Measurements from ENCODE around the gene NCAPH2. TPM values are rescaled to one million over a fixed set of nuclear protein-coding genes. Genes with fewer than 3 reads are reported as not detected.

NCAPH2 gene
- total RNA-seq, 1 donor from 2014 or later = 40.9 TPM

GRCh38 chr22:50553310-50553709 lies 45.3 kb downstream of the NCAPH2 start:
- H3K27me3 Mint-ChIP-seq (ENCODE audit: unreplicated experiment) = peaks cover 10% of the 10 kb centered on the region
- no peak for DNase-seq (ENCODE audit: low spot score)
- H3K9me3 Mint-ChIP-seq (ENCODE audit: unreplicated experiment) = no peaks in the 10 kb centered on the region
- no peak for TF ChIP-seq CTCF (IDR thresholded peaks at IDR 0.05; ENCODE audit: unreplicated experiment)
- H3K4me1 Mint-ChIP-seq (ENCODE audit: unreplicated experiment) = peaks cover 5% of the 10 kb centered on the region
- no peaks in the 10 kb centered on the region for H3K36me3 Mint-ChIP-seq (ENCODE audit: low read depth, unreplicated experiment)
- H3K4me3 Mint-ChIP-seq (ENCODE audit: unreplicated experiment) = no peak overlapping the region
- H3K27ac Mint-ChIP-seq (ENCODE audit: unreplicated experiment) = no peak overlapping the region

GRCh38 chr22:50556703-50557102 lies 48.7 kb downstream of the NCAPH2 start:
- Mint-ChIP-seq H3K9me3 (ENCODE audit: unreplicated experiment) (no peaks in the 10 kb centered on the region), H3K36me3 (ENCODE audit: low read depth, unreplicated experiment) (no peaks in the 10 kb centered on the region), H3K4me1 (ENCODE audit: unreplicated experiment) (peaks cover 3% of the 10 kb centered on the region), H3K27ac (ENCODE audit: unreplicated experiment) (no peak overlapping the region), H3K4me3 (ENCODE audit: unreplicated experiment) (no peak overlapping the region), H3K27me3 (ENCODE audit: unreplicated experiment) (peaks cover 16% of the 10 kb centered on the region)
- DNase-seq (ENCODE audit: low spot score) = no peak
- no peak for TF ChIP-seq CTCF (IDR thresholded peaks at IDR 0.05; ENCODE audit: unreplicated experiment)

- no peak for DNase-seq (ENCODE audit: low spot score)
- peaks cover 25% of the 10 kb centered on the region for H3K27me3 Mint-ChIP-seq (ENCODE audit: unreplicated experiment)
- no peaks in the 10 kb centered on the region for H3K9me3 Mint-ChIP-seq (ENCODE audit: unreplicated experiment)
These were observed 52.0 kb downstream of the NCAPH2 start for GRCh38 chr22:50560034-50560433.

GRCh38 chr22:50561401-50562358 lies 53.7 kb downstream of the NCAPH2 start:
- H3K27ac Mint-ChIP-seq (ENCODE audit: unreplicated experiment) = no peak overlapping the region

More at GRCh38 chr22:50560034-50560433, 52.0 kb downstream of the NCAPH2 start:
- no peak for TF ChIP-seq CTCF (IDR thresholded peaks at IDR 0.05; ENCODE audit: unreplicated experiment)
- Mint-ChIP-seq H3K36me3 (ENCODE audit: low read depth, unreplicated experiment) (no peaks in the 10 kb centered on the region), H3K4me1 (ENCODE audit: unreplicated experiment) (peaks cover 10% of the 10 kb centered on the region), H3K27ac (ENCODE audit: unreplicated experiment) (no peak overlapping the region), H3K4me3 (ENCODE audit: unreplicated experiment) (no peak overlapping the region)

More at GRCh38 chr22:50561401-50562358, 53.7 kb downstream of the NCAPH2 start:
- TF ChIP-seq CTCF (IDR thresholded peaks at IDR 0.05; ENCODE audit: unreplicated experiment) = no peak
- H3K4me3 Mint-ChIP-seq (ENCODE audit: unreplicated experiment) = no peak overlapping the region
- peaks cover 10% of the 10 kb centered on the region for H3K4me1 Mint-ChIP-seq (ENCODE audit: unreplicated experiment)
- H3K36me3 Mint-ChIP-seq (ENCODE audit: low read depth, unreplicated experiment) = no peaks in the 10 kb centered on the region
- H3K9me3 Mint-ChIP-seq (ENCODE audit: unreplicated experiment) = no peaks in the 10 kb centered on the region
- DNase-seq (ENCODE audit: low spot score) = no peak
- H3K27me3 Mint-ChIP-seq (ENCODE audit: unreplicated experiment) = peaks cover 30% of the 10 kb centered on the region

All from endothelial cell (in vitro differentiated cells).